Measurements from ENCODE around the gene TCIRG1.

TCIRG1 gene

DNA sequence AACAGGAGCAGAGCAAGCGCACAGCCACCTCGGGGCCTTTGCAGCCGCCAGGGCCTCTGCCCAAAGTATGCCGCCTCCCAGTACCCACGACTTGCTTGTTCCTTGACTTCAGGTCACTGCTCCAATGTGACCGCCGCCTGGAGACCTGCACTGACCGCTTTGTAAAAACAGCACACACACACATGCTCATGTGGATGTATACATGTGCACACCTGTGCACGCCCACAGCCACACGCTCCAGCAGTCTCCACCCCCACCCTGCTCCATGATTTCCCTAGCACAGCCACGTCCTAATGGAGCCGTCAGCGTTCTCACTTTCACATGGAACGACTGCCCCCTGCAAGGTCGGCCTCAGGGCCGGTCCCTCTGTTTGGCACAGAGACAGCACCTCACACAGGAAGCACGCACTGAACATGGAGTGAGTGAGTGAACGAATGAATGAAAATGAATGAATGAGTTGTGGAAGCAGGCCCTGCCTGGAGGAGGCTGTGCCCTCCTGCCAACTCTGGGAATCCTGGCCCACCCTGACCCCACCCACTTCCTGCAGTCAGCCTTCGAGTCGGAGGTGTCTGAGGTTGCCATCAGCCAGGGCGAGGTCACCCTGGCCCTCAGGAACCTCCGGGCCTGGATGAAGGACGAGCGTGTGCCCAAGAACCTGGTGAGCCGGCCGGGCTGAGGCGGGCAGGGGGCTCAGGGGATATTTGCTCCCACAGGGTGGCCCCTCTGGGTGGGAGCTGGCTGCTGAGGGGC, 20.7 kb upstream of the TCIRG1 start:
- no peak for DNase-seq (ENCODE audit: low spot score)

DNA sequence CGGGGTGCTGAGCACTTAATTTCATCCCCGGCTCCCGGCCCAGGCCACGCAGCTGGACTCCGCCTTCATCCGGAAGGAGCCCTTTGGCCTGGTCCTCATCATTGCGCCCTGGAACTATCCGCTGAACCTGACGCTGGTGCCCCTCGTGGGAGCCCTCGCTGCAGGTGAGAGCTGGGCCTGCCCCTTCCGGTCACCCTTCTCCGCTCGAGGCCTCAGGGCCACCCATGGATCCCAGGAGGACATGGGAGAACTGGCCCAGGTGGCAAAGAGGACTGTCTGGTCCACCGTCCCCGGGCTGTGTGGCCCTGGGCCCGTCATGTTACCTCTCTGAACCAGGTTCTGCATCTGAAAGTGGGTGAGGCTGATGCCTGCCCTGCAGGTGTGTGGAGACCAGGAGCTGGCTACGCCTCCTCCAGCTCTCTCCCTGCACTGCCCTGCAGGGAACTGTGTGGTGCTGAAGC, 20.1 kb upstream of the TCIRG1 start:
- no peak for DNase-seq (ENCODE audit: low spot score)

DNA sequence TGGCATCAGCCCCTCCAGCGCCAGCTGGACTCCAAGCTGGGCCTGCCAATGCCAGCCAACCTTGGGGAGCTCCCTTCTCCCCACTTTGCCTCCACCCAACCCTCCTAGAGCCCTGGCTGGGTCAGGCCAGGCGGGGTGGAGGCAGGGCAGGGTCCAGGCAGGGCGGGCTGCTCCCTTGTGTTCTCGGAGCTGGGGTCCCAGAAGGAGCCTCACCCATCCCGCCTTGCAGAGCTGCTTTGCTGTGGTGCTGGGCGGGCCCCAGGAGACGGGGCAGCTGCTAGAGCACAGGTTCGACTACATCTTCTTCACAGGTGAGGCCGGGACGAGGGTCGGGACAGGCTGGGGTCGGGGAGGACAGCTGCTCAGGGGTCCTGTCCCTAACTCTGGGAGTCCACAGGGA, 19.3 kb upstream of the TCIRG1 start:
- no peak for DNase-seq (ENCODE audit: low spot score)

DNA sequence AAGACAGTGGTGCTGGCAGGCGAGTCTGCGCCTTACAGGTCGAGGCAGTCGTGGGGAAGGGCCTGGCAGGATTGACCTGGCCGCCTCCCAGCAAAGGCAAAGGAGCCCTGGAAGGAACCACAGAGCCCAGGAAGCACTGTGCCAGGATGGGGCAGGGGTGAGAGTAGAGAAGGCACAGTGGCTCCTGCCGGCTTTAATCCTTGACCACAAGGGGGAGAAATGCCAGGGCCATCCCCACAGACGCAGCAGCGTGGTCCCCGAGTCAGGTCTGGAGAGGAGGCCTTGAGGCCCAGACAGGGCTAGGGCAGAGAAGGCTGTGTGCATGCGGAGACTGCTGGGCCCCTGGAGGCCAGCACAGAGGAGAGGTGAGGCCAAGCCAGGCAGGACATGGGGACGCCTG, 18.2 kb upstream of the TCIRG1 start:
- DNase-seq (ENCODE audit: low spot score) = no peak

DNA sequence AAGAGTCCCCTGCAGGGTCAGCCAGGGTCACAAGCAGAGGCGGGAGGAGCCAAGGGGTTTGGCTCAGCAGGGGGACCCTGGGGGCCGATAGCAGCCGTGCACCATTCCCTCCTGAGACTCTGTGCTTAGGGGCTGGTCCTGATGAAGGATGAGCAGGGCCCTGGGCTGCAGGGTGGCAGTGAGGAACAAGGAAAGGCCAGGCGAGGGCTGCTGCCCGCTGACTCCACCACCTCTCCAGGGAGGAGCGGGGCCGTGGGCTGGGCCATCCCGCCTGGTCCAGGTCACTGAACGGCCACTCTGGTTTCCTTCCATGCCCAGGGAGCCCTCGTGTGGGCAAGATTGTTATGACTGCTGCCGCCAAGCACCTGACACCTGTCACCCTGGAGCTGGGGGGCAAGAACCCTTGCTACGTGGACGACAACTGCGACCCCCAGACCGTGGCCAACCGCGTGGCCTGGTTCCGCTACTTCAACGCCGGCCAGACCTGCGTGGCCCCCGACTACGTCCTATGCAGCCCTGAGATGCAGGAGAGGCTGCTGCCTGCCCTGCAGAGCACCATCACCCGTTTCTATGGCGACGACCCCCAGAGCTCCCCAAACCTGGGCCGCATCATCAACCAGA, 17.5 kb upstream of the TCIRG1 start:
- DNase-seq (ENCODE audit: low spot score) = no peak

DNA sequence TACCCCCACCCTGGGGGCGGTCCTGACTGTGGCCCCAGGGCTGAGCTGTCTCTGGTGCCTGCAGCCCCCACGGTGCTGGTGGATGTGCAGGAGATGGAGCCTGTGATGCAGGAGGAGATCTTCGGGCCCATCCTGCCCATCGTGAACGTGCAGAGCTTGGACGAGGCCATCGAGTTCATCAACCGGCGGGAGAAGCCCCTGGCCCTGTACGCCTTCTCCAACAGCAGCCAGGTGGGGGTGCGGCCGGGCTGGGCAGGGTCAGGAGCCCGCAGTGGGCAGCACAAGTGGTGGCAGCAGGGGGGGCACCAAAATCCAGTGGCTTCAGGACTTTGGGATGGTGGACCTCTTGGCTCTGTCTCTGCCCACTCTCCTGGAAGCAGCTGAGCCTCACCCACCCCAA, 16.3 kb upstream of the TCIRG1 start:
- no peak for DNase-seq (ENCODE audit: low spot score)

DNA sequence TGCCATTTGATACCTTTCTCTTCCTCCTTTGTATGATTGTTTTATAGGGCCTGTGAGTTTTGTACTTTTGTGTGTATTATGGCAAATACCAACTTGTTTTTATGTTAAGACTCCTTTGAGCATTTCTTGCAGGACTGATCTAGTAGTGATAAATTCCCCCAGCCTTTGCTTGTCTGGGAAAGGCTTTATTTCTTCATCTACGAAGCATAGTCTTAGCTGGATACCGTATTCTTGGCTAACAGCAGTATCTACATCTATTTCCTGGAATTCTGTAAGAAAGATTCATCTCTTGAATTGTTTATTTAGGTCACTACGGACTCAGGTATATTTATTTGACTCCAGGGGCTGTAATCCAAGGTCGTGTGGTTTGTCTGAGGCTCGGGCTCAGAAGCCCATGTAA, 14.3 kb upstream of the TCIRG1 start:
- DNase-seq (ENCODE audit: low spot score) = no peak

DNA sequence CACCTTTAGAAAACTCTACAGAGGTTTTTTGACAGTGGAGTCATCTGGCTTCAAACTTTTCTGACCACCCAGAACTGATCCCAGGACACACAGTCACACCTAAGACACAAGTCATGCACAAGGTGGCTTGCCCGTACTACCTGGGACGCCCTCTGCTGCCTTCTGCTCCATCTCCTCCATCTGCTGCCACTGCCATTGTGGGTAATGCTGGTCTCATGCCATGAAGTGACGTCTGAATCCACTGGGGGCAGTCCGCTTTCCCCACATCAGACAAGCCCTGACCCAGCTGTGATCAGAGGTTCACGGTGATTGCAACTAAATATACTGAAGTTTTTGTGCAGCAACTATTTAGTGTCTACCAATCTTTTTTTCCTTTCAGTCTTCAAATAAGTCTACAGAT, 13.8 kb upstream of the TCIRG1 start:
- DNase-seq (ENCODE audit: low spot score) = no peak

DNA sequence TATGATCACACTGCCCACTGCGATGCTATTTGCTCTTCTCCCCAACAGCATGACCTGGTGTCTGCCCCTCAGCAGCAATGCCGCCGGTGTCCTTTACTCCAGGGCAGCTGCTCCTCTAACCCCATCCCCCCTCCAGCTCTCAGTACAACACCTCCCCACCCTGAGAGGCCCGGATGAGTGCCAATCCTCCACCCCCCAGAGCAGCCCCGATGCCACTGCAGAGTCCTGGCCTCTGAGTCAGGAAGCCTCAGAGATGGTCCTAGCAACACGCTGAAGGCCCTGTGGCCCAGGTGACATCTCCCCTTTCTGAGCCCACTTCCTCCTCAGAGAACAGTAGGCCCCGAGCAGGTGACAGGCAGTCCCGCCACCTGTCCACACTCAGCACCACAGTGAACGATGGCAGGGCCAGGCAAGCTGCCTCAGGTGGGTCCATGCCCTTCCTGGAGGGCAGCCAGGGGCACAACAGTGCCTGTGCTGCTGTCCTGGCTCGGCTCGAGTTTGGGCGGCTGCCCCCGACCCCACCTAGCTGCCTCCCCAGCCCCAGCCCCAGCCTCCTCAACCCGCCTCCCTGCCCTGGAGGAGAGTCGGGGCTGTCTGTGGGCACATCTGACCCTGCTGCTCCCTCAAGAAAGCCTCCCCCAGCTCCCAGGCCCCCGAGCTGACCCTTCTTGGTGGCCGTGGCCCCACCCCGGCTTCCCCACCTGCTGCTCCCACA, 12.3 kb upstream of the TCIRG1 start:
- no peak for DNase-seq (ENCODE audit: low spot score)

DNA sequence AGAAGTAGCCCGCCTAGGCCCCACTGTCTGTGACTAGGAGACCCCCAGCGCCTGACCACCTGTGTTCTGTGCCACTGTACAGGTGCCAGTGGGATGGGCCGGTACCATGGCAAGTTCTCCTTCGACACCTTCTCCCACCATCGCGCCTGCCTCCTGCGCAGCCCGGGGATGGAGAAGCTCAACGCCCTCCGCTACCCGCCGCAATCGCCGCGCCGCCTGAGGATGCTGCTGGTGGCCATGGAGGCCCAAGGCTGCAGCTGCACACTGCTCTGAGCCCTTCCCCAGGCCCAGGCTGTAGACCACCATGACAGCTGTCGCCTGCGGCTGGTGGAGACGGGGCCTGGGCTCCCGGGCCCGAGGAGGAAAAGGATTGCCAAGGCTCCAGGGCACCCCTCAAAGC, 11.2 kb upstream of the TCIRG1 start:
- no peak for DNase-seq (ENCODE audit: low spot score)

DNA sequence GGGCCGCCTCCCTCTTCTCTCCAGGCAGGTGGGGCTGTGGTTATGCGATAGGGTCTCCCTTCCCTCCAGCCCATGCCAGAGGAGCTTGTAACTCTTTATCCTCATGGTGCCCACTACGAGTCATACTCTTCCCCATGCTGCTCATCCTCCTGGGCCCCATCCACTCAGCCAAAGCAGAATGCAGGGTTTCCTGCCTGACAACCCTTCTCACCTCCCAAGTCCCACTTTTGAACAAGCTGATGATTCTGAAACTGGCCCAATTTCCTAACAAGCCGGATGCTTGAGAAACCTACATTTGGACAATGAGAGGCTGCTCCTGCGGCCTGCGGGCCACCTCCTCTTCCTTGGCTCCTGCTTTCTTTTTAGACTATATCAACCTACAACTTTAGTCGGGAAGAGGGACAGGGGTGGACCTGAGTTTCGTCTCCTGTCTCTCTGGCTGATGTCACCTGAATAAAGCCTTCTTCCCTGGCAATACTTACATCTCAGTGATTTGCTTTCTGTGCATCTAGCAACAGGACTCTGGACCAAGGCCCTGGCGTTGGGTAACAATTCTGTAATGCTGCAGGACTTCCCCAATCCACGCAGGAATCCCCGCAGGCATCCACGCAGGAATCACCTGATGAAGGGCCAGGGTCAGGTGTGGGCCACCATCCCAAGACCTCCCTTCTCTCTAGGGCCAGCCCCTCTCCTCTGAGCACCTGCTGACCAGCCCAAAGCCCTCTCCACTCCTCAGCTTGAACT, 9.9 kb upstream of the TCIRG1 start:
- DNase-seq (ENCODE audit: low spot score) = no peak

DNA sequence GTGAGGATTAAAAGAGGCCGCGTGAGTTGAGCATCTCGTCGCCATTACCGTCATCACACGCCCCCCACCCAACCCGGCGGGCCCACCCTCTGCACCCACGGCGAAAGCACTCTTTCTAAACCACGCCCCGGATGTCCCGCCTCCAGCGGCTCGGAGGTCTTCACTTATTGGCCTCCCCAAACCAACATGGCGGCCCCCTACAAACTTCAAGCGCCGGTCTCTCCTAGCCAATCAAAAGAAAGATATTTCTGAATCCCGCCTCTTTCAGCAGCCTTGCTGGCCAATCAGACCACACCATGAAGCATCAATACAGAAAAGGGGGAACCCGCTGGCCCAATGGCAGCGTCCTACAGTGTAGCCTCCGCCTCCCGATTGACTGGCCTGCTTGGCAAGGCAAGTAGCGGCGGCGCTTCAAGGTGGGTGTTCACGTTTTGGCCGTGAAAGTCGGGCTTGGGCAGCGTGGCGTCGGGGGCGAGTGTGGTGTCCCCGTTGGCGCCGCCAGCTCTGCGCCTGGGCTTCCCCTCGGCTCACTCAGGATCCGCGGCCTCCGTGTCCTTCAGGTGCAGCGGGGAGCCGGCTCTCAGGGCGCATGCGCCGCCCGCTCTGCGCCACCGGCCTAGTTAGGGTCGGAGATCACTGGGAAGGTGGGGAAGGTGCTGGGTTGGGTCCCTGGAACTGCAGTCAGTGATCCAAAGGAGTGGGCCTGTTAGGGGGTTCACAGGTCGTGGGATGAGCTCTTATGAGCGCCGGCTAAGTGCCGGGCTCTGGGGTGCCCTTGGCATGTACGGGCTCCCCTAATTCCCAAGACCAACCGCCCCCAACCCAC, 8.3 kb upstream of the TCIRG1 start, which contains the start of gene NDUFS8:
TSS of gene NDUFS8 (plus strand) at position 364 of the 826 bp plus-strand sequence. CDS start 1,471 bp downstream, outside the sequence.
- DNase-seq (ENCODE audit: low spot score) = peak; percentile 99

DNA sequence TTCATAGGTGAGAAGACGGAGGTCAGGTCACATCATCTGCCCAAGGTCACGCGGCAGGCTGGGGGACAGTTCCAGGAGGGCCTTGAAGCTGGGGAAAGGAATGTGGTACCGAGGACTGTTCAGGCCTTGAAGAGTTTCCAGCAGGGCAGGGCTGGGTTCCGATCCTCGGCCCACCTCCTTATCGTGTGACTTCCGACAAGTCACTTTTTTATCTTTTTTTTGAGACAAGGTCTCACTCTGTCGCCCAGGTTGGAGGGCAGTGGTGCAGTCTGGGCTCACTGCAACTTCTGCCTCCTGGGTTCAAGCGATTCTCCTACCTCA, 7.7 kb upstream of the TCIRG1 start:
- no peak for DNase-seq (ENCODE audit: low spot score)

DNA sequence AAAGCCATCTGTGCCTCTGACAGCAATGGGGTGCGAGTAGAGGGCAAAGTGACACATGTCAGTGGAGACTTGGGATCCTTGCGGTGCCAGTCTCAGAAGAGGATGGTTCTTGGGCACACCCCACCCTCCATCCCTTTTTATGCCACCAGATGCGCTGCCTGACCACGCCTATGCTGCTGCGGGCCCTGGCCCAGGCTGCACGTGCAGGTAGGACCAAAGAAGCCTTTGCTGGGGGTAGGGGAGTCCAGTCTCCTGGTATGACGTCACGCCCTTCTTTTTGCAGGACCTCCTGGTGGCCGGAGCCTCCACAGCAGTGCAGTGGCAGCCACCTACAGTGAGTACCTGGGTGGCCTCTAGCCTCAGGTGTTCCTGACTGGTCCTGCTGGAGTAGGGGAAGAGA, 6.8 kb upstream of the TCIRG1 start:
- no peak for DNase-seq (ENCODE audit: low spot score)

DNA sequence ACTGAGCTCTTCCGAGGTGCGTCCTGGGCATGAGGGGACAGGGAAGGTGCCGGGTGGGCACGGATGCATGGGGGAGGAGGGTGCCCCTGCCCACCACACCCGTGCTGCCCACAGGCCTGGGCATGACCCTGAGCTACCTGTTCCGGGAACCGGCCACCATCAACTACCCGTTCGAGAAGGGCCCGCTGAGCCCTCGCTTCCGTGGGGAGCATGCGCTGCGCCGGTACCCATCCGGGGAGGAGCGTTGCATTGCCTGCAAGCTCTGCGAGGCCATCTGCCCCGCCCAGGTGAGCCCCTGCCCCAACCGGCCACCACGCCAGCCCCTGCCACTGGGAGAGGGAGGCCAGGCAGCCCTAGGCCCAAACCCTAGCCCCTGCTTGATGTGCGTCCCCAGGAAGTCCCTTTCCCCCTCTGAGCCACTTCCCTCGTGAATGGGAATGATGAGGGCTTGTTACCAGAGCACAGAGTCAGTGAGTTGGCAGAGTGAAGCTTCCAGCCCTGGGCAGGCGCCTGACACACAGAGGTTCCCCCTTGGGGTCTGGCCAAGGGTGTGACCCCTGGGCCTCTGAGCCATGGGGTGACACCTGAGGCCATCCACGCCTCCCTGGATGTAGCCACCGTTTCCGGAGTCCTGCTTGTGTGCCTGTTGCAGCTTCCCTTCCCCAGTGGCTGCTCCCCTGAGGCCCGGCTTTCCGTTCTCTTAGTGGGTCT, 5.7 kb upstream of the TCIRG1 start:
- DNase-seq (ENCODE audit: low spot score) = no peak

DNA sequence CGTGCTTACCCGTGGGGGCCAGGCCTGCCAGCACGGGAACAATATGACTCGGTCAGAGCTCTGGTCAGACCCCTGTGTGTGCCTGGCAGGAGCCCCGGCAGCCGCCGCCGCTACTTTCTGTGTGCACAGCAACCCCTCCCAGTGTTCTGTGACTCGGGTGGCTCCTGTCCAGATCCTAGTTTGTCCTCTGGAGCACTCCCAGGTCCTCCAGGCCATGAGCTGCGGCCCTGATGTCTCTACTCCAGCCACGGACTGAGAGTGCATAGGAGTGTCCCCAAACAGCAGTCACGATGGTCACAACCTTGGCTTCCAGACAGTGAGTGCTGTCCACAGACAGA, 5.1 kb upstream of the TCIRG1 start:
- no peak for DNase-seq (ENCODE audit: low spot score)

DNA sequence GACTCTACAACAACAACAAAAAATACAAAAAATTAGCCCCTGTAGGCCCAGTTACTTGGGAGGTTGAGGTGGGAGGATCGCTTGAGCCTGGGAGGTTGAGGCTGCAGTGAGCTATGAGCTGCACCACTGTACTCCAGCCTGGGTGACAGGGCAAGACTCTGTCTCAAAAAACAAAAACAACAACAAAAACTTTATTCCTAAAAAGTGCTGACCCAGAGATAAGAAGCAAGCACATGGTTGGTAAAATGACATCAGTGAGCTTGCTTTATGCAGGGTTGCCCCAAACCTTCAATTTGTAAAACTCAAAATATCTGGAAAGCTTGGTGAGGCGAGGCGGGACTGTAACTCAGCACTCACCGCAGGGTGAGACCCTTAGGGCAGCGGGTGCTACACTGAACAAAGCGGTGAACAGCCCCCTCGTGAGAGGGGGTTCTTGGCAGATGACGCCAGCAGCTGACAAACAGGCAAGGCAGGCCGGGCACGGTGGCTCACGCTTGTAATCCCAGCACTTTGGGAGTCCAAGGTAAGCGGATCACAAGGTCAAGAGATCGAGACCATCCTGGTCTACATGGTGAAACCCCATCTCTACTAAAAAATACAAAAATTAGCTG, 3.5 kb upstream of the TCIRG1 start:
- DNase-seq (ENCODE audit: low spot score) = no peak

DNA sequence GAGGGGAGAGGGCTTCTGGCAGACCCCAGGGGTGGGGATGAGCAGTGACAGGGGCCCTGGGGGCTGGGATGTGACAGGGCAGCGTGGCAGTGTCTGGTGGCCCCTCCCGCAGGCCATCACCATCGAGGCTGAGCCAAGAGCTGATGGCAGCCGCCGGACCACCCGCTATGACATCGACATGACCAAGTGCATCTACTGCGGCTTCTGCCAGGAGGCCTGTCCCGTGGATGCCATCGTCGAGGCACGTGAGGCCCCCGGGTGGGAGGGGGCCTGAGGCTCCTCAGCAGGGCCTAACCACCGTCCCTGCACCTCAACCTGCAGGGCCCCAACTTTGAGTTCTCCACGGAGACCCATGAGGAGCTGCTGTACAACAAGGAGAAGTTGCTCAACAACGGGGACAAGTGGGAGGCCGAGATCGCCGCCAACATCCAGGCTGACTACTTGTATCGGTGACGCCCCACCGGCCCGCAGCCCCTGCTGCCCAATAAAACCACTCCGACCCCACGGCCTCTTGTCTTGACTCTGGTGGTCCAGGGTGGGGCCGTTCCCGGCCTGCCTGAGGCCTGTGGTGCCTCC, 2.6 kb upstream of the TCIRG1 start:
- DNase-seq (ENCODE audit: low spot score) = no peak

DNA sequence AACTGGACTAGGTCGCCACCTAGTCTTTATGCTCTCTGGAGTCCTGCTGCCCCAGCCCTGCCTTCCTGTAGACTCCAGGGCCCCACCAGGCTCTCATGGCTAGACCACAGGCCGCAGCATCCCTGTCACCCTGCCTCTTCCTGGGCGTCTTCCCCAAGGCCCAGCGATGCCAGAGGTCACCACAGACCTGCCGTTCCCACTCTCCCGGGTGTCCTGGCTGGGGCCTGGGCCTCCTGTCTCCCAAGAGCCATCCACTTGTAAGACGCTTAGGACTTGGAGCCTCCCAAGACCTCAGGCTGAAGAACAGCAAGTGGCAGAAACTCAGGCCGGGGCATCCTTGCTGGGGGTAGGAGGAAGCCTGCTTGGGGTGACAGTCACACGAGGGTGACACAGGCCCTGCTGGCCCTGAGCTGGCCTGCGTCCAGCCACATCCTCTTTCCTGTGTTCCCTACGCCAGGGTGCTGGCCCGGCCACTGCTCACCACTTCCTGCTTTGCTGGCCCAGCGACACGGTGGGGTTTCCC, 2.0 kb upstream of the TCIRG1 start:
- DNase-seq (ENCODE audit: low spot score) = peak; percentile 59

Measured in kidney capillary endothelial cell (primary cell).